Common myeloid progenitor, CD34-positive (primary cell): ENCODE results near the gene RAB4B.
A peak's percentile ranks its signal among the peaks of the same experiment; 100 is the strongest.

Experiments
- CTCF ChIA-PET: fragments of 350-600 bp; sonication (Branson Sonifier 250); formaldehyde crosslinking; loops from one replicate; lab custom pipeline; 2021; ENCODE audit warnings: antibody characterized with exemption; lab: Charles Lee
- POLR2A ChIA-PET: fragments of 350-600 bp; sonication (Branson Sonifier 250); formaldehyde crosslinking; loops from one replicate; lab custom pipeline; 2021; ENCODE audit warnings: antibody characterized with exemption; lab: Charles Lee
- DNase-seq, 3 donors: peaks; one replicate each; pipeline versions ENCODE4 v3.0.0 to v3.0.0-alpha.2; 2013
- H3K27ac ChIP-seq, 2 experiments: 1 replicate in 1 of 2; 2 replicates in 1 of 2; pipeline ENCODE4 v1.7.0; 2013; ENCODE audit warnings: inconsistent platforms in 2 of 2, low read length in 2 of 2, mild to moderate bottlenecking in 2 of 2, low read depth in 1 of 2, moderate library complexity in 1 of 2; ENCODE audit not compliant: severe bottlenecking in 2 of 2, insufficient read depth in 1 of 2, poor library complexity in 1 of 2
- H3K27me3 ChIP-seq, 5 experiments: replicated peaks in 2 of 5; 1 replicate in 3 of 5; 2 replicates in 2 of 5; pipeline versions ENCODE4 v1.6.1 to v1.7.0; 2013; ENCODE audit warnings: low read length in 4 of 5, mild to moderate bottlenecking in 2 of 5, moderate library complexity in 2 of 5, inconsistent platforms in 1 of 5; ENCODE audit not compliant: insufficient read depth in 5 of 5, control insufficient read depth in 4 of 5
- H3K36me3 ChIP-seq, 4 experiments: 1 replicate in 2 of 4; 2 replicates in 2 of 4; pipeline versions ENCODE4 v1.6.1 to v1.7.0; 2013; ENCODE audit warnings: low read length in 3 of 4, control low read depth in 1 of 4, mild to moderate bottlenecking in 1 of 4; ENCODE audit not compliant: control insufficient read depth in 4 of 4, insufficient read depth in 4 of 4
- H3K4me1 ChIP-seq, 4 experiments: 1 replicate in 3 of 4; 2 replicates in 1 of 4; pipeline versions ENCODE4 v1.6.1 to v1.7.1; 2013; ENCODE audit warnings: low read length in 3 of 4, mild to moderate bottlenecking in 3 of 4, control low read depth in 1 of 4, inconsistent platforms in 1 of 4, moderate library complexity in 1 of 4; ENCODE audit not compliant: control insufficient read depth in 4 of 4, insufficient read depth in 4 of 4; ENCODE audit errors: control extremely low read depth in 1 of 4
- H3K4me3 ChIP-seq, 7 experiments: 1 replicate in 4 of 7; 2 replicates in 3 of 7; pipeline versions ENCODE4 v1.5.1 to v1.7.0; 2013; ENCODE audit warnings: mild to moderate bottlenecking in 7 of 7, low read length in 6 of 7, moderate library complexity in 6 of 7, inconsistent platforms in 2 of 7, low read depth in 2 of 7, control low read depth in 1 of 7; ENCODE audit not compliant: insufficient read depth in 4 of 7, control insufficient read depth in 1 of 7; ENCODE audit errors: extremely low read depth in 1 of 7
- H3K9me3 ChIP-seq, 5 experiments: 1 replicate in 4 of 5; 2 replicates in 1 of 5; pipeline versions ENCODE4 v1.6.1 to v1.7.1; 2013; ENCODE audit warnings: low read length in 4 of 5, mild to moderate bottlenecking in 2 of 5, inconsistent platforms in 1 of 5, low read depth in 1 of 5, moderate library complexity in 1 of 5; ENCODE audit not compliant: control insufficient read depth in 4 of 5, insufficient read depth in 2 of 5; ENCODE audit errors: control extremely low read depth in 1 of 5
- WGBS: methylation state at CpG from one replicate; pipeline ENCODE4 v1.1.5; 2013; ENCODE audit not compliant: insufficient coverage; 5-methylcytosine and 5-hydroxymethylcytosine counted together

The RAB4B gene

GRCh38 chr19:40798683-40799557 lies 20.9 kb downstream of the RAB4B start, which contains the start of gene EGLN2:
EGLN2 (plus strand) TSS chr19:40799191; CDS start chr19:40800573, 1,382 bp downstream.
- ChIA-PET POLR2A (interaction anchor here (0.7 to 3.2 kb wide), 3 partner anchors 9 to 48 kb away, joined by 3 to 28 read pairs (median 6); partner anchors contain the start of genes ACTMAP, RAB4B and SNRPA), CTCF (interaction anchor here (1.0 to 3.5 kb wide), 5 partner anchors 8 to 135 kb away, joined by 3 to 25 read pairs (median 5); partner anchors contain the start of gene RAB4B)
- WGBS: 0% methylated on average over 46 of the region's 110 CpGs
- Histone ChIP-seq H3K27ac (peak within 1 kb of the TSS; percentile 61 to 90), H3K4me1 (peaks cover 8 to 55% (median 52%) of the 10 kb centered on the region in 4 experiments), H3K27me3 (no peaks in the 10 kb centered on the region), H3K4me3 (peak within 1 kb of the TSS; percentile 54 to 95 (median 89)), H3K36me3 (peaks cover 0 to 32% (median 20%) of the 10 kb centered on the region in 4 experiments), H3K9me3 (no peaks in the 10 kb centered on the region)
- peak; percentile 100 for DNase-seq

DNA sequence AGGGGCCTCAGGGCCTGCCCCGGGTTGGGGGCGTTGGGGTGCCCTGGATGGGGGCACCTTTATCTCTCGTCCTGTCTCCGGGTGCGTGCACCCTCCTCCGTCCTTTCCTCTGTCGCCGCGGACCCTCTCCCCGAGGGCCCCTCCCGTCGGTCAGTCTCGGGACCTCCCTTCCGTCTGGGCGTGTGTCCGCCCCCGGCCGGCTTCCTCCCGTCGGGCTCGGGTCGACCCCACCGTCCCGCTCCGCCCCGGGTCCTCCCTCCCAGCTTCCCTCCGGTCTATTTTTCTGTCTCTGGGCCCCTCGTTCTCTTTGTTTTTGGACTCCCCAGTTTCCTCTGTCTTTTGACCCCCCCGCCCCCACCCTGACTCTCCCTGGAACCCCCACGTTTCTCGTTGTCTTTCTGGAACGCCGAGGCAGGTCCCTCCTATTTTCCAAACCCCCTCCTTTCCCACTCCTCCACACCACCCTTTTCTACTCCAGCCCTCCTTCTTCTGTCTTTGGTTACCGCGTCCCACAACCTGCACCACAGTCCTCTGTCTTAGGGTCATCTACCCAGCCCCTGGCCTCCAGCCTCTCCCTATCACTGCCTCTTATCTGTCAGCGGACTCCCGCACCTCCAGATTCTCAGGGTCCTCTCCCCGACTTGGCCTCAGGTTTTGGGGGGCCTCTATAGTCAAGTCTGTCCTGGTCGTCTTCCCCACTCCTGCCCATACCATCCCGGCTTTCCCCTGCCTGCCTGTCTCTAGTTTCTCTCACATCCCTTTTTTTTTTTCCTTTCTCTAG lies 21.7 kb downstream of the RAB4B start:
- CTCF ChIA-PET: no interaction called here
- WGBS: 2% methylated on average over 31 of the region's 40 CpGs
- peaks cover 3 to 40% (median 25%) of the 10 kb centered on the region in 4 experiments for H3K36me3 ChIP-seq
- DNase-seq: no peak
- peak overlapping the region; percentile 61 to 89 for H3K27ac ChIP-seq
- H3K27me3 ChIP-seq: no peaks in the 10 kb centered on the region
- H3K4me1 ChIP-seq: peaks cover 8 to 63% (median 60%) of the 10 kb centered on the region in 4 experiments
- no peaks in the 10 kb centered on the region for H3K9me3 ChIP-seq
- POLR2A ChIA-PET: interaction anchor here (3.2 kb wide), 1 partner anchor 22 kb away, joined by 28 read pairs; the partner anchor contains the start of gene RAB4B
- peak overlapping the region; percentile 48 to 95 (median 81) for H3K4me3 ChIP-seq

DNA sequence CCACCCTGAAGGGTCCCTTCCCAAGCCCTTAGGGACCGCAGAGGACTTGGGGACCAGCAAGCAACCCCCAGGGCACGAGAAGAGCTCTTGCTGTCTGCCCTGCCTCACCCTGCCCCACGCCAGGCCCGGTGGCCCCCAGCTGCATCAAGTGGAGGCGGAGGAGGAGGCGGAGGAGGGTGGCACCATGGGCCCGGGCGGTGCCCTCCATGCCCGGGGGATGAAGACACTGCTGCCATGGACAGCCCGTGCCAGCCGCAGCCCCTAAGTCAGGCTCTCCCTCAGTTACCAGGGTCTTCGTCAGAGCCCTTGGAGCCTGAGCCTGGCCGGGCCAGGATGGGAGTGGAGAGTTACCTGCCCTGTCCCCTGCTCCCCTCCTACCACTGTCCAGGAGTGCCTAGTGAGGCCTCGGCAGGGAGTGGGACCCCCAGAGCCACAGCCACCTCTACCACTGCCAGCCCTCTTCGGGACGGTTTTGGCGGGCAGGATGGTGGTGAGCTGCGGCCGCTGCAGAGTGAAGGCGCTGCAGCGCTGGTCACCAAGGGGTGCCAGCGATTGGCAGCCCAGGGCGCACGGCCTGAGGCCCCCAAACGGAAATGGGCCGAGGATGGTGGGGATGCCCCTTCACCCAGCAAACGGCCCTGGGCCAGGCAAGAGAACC lies 22.4 kb downstream of the RAB4B start:
- Histone ChIP-seq H3K36me3 (peaks cover 3 to 48% (median 29%) of the 10 kb centered on the region in 4 experiments), H3K27me3 (no peaks in the 10 kb centered on the region), H3K4me1 (peaks cover 8 to 70% (median 67%) of the 10 kb centered on the region in 4 experiments), H3K9me3 (no peaks in the 10 kb centered on the region), H3K4me3 (peak overlapping the region; percentile 48 to 95 (median 81)), H3K27ac (peak overlapping the region; percentile 61 to 89)
- no peak for DNase-seq
- WGBS: 94% methylated on average over 17 of the region's 27 CpGs
- ChIA-PET CTCF (no interaction called here), POLR2A (interaction anchor here (3.2 kb wide), 1 partner anchor 23 kb away, joined by 28 read pairs; the partner anchor contains the start of gene RAB4B)

GRCh38 chr19:40800997-40801377 lies 22.9 kb downstream of the RAB4B start:
- no peak for DNase-seq
- 97% methylated on average over 27 of the region's 27 CpGs for WGBS
- H3K9me3 ChIP-seq: no peaks in the 10 kb centered on the region
- ChIA-PET POLR2A (interaction anchor here (0.6 kb wide), 1 partner anchor 66 kb away, joined by 3 read pairs; no protein-coding TSS in a partner anchor), CTCF (interaction anchor here (0.6 kb wide), 1 partner anchor 17 kb away, joined by 3 read pairs; no protein-coding TSS in a partner anchor)
- peaks cover 3 to 53% (median 29%) of the 10 kb centered on the region in 4 experiments for H3K36me3 ChIP-seq
- peaks cover 8 to 75% (median 72%) of the 10 kb centered on the region in 4 experiments for H3K4me1 ChIP-seq
- H3K27ac ChIP-seq: peak overlapping the region in 1 of 2 experiments; percentile 89
- H3K4me3 ChIP-seq: peak overlapping the region in 3 of 7 experiments; percentile 11 to 93 (median 28)
- no peaks in the 10 kb centered on the region for H3K27me3 ChIP-seq

DNA sequence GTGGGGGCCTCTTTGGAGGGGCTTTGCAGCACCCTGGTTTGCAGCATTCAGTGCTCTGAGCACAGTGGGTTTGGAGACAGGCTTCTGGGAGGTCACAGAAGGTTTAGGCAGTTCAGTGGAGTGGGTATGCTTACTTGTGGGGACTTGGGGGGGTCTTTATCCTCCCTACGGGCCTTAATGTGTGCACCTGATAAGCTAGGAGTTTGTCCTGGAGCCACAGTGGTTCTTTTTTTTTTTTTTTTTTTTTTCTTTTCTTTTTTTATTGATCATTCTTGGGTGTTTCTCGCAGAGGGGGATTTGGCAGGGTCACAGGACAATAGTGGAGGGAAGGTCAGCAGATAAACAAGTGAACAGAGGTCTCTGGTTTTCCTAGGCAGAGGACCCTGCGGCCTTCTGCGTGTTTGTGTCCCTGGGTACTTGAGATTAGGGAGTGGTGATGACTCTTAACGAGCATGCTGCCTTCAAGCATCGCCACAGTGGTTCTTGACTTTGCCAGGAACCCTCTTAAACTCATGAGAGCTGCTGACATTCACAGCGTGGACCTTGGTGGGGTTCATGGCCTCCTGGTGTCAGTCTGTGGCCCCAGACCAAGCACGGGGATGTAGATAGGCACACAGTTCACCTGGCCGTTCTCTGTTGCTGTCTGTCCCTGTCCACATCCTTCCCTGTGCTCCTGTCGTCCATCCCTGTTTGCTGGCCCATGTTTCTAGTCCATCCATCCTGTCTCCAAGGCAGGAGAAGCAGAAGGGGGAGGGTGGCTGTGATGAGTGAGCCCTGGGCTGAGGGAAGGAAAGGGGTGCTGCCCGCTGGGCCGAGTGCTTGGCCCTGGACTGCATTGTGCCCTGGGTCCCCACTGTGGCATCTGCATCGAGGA lies 23.6 kb downstream of the RAB4B start:
- Histone ChIP-seq H3K4me3 (peak overlapping the region in 4 of 7 experiments; percentile 22 to 57 (median 36)), H3K4me1 (peaks cover 8 to 81% (median 78%) of the 10 kb centered on the region in 4 experiments)
- 70% methylated on average over 5 of the region's 13 CpGs for WGBS

More for the DNA sequence above, 23.6 kb downstream of the RAB4B start:
- Histone ChIP-seq H3K9me3 (no peaks in the 10 kb centered on the region), H3K27me3 (no peaks in the 10 kb centered on the region), H3K27ac (peak overlapping the region; percentile 19 to 89), H3K36me3 (peaks cover 3 to 59% (median 29%) of the 10 kb centered on the region in 4 experiments)
- DNase-seq: no peak
- POLR2A ChIA-PET: interaction anchor here (0.6 kb wide), 1 partner anchor 66 kb away, joined by 3 read pairs; no protein-coding TSS in a partner anchor
- CTCF ChIA-PET: interaction anchor here (0.6 kb wide), 2 partner anchors 18 to 19 kb away, joined by 3 read pairs; no protein-coding TSS in a partner anchor
